Mucosa of descending colon (tissue), 3 donors: ENCODE data around the gene TAS2R5. TPM values are rescaled to one million over a fixed set of nuclear protein-coding genes. Genes with fewer than 3 reads are reported as not detected.

ENCODE experiments used
- ATAC-seq: fragments of 200-7000 bp; cut with Tn5 transposase; one replicate; pipeline ENCODE4 v1.9.1; 2020; ENCODE audit warnings: mild to moderate bottlenecking, moderate library complexity
- DNase-seq, 3 donors: peaks; one replicate each; pipeline ENCODE4 v3.0.0-alpha.2; 2020
- H3K36me3 ChIP-seq: fragments of 200-600 bp; one replicate; pipeline ENCODE4 v1.8.0; 2021; ENCODE audit warnings: low read depth, mild to moderate bottlenecking
- H3K4me1 ChIP-seq: fragments of 200-600 bp; one replicate; pipeline ENCODE4 v1.8.0; 2021; ENCODE audit warnings: low read depth, mild to moderate bottlenecking
- H3K4me3 ChIP-seq: fragments of 200-600 bp; one replicate; pipeline ENCODE4 v1.8.0; 2021; ENCODE audit warnings: mild to moderate bottlenecking
- H3K9me3 ChIP-seq: fragments of 200-600 bp; one replicate; pipeline ENCODE4 v1.8.0; 2021; ENCODE audit warnings: mild to moderate bottlenecking
- intact Hi-C, 2 donors: fragments of 100-400 bp; cut with DNase I in 1 of 2; cut with micrococcal nuclease in 1 of 2; formaldehyde crosslinking; loops; one replicate each; pipeline versions ENCODE4 v1.11.0 to v1.11.1; 2022; cut with DNase I, micrococcal nuclease
- total RNA-seq, 3 donors: library from RNA; stranded (reverse); fragmentation: NEBNext Ultra II Directional in 2 of 3; extraction: Animal tissue kit (Norgen Biotek cat#: 25700) in 2 of 3; gene quantifications; one replicate each; pipeline versions ENCODE4 v1.2.1 to v1.2.4, GENCODE V29; 2021 to 2023
- TF ChIP-seq, protein P1 (sequence below): fragments of 200-600 bp; IDR thresholded peaks from one replicate; pipeline ENCODE4 v1.8.0; 2022; ENCODE audit warnings: antibody characterized with exemption, mild to moderate bottlenecking
- donor health status: DM: no; HTN: no; CAD: no; lungs with moderate emphysema.
- donor health status: DM: no; HTN: no; CAD: no.
- donor health status: DM: no; HTN: yes; CAD: no.

TAS2R5 gene
- total RNA-seq, 3 donors from 2014 or later = 1.1 to 2.7 (median 2.4) TPM

DNA sequence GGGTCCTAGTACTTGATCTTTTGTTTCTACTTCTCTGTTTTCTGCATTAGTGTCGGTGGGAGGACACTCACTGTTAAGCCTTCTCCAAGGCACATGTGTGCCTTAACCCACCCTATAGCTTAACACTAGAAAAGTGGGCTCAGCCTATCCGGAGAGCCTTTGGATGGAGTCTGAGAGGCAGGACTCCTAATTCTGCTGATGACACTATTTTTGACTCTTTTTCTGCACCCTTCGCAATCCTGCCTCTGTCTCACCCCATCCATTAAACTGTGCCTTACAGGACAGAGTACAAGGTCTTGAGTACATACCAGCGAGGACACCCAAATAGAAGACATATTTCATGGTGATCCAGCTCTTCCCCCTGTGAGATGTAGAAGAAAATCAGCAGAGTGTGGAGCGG is 50.7 kb downstream of the TAS2R5 start:
- H3K36me3 ChIP-seq = no peaks in the 10 kb centered on the region
- H3K4me3 ChIP-seq = no peak overlapping the region
- H3K4me1 ChIP-seq = no peaks in the 10 kb centered on the region
- TF ChIP-seq, protein P1, sequence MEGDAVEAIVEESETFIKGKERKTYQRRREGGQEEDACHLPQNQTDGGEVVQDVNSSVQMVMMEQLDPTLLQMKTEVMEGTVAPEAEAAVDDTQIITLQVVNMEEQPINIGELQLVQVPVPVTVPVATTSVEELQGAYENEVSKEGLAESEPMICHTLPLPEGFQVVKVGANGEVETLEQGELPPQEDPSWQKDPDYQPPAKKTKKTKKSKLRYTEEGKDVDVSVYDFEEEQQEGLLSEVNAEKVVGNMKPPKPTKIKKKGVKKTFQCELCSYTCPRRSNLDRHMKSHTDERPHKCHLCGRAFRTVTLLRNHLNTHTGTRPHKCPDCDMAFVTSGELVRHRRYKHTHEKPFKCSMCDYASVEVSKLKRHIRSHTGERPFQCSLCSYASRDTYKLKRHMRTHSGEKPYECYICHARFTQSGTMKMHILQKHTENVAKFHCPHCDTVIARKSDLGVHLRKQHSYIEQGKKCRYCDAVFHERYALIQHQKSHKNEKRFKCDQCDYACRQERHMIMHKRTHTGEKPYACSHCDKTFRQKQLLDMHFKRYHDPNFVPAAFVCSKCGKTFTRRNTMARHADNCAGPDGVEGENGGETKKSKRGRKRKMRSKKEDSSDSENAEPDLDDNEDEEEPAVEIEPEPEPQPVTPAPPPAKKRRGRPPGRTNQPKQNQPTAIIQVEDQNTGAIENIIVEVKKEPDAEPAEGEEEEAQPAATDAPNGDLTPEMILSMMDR = no peak
- intact Hi-C loops = no loop called here
- ATAC-seq (no peak), DNase-seq (no peak)
- H3K9me3 ChIP-seq = no peaks in the 10 kb centered on the region

Other genes starting within 250 kb of the TAS2R5 start
- 10 to 100 TPM; 16.7 to 20.7 (median 17.6) TPM for gene AGK, start 238.8 kb upstream of the TAS2R5 start, total RNA-seq
- gene DENND11, start 88.1 kb upstream of the TAS2R5 start, total RNA-seq = 10 to 100 TPM; 25.6 to 38.1 (median 28.0) TPM
- not detected for gene WEE2, start 81.9 kb upstream of the TAS2R5 start, total RNA-seq
- gene SSBP1, start 51.9 kb upstream of the TAS2R5 start, total RNA-seq = 10 to 100 TPM; 67.3 to 96.4 (median 81.6) TPM
- gene TAS2R3, start 26.1 kb upstream of the TAS2R5 start, total RNA-seq = 1 to 10 TPM; 1.8 to 3.0 (median 2.7) TPM
- 1 to 10 TPM; 1.1 to 2.3 (median 2.1) TPM for gene TAS2R4, start 13.5 kb upstream of the TAS2R5 start, total RNA-seq
- gene PRSS37, start 51.3 kb downstream of the TAS2R5 start, total RNA-seq = not detected
- under 1 TPM in 1 of 3 donors, not detected in 2; 0.26 TPM for gene OR9A4, start 126.2 kb downstream of the TAS2R5 start, total RNA-seq
- gene CLEC5A, start 156.8 kb downstream of the TAS2R5 start, total RNA-seq = under 1 TPM in 2 of 3 donors, not detected in 1; 0.38 to 0.41 TPM
- gene TAS2R38, start 183.6 kb downstream of the TAS2R5 start, total RNA-seq = under 1 TPM in 1 of 3 donors, not detected in 2; 0.35 TPM
- 1 to 10 TPM; 1.7 to 3.0 (median 1.8) TPM for gene MGAM, start 205.7 kb downstream of the TAS2R5 start, total RNA-seq